Testis (tissue), 3 donors: Measurements from ENCODE around the gene HINT2. TPM values are rescaled to one million over a fixed set of nuclear protein-coding genes. Genes with fewer than 3 reads are reported as not detected.

Source experiments
- DNase-seq: peaks from one replicate; pipeline ENCODE4 v3.0.0-alpha.2; 2019
- H3K27ac ChIP-seq, 2 donors: fragments of 200-600 bp; sonication (generic); one replicate each; pipeline ENCODE4 v1.5.1; 2019
- H3K27me3 ChIP-seq: fragments of 200-600 bp; sonication (generic); one replicate; pipeline ENCODE4 v1.5.1; 2019
- H3K36me3 ChIP-seq: fragments of 200-600 bp; sonication (generic); one replicate; pipeline ENCODE4 v1.5.1; 2017; ENCODE audit warnings: low read depth; ENCODE audit errors: missing control alignments
- H3K4me1 ChIP-seq: fragments of 200-600 bp; sonication (generic); one replicate; pipeline ENCODE4 v1.5.1; 2019
- H3K4me3 ChIP-seq, 2 donors: fragments of 200-600 bp; sonication (generic); one replicate each; pipeline ENCODE4 v1.5.1; 2017 to 2019
- H3K9me3 ChIP-seq: fragments of 200-600 bp; sonication (generic); one replicate; pipeline ENCODE4 v1.5.1; 2017
- POLR2A ChIP-seq: fragments of 450-650 bp; IDR thresholded peaks from one replicate; pipeline ENCODE4 v1.6.1; 2017; ENCODE audit warnings: antibody characterized with exemption, mild to moderate bottlenecking, moderate library complexity
- WGBS, 2 donors: methylation state at CpG; one replicate each; pipeline ENCODE4 v1.1.5; 2018; 5-methylcytosine and 5-hydroxymethylcytosine counted together
- intact Hi-C: fragments of 100-400 bp; cut with DNase I; formaldehyde crosslinking; loops from one replicate; pipeline ENCODE4 v1.15.1; 2023; ENCODE audit warnings: low total_unique reads
- polyA plus RNA-seq: library from polyadenylated mRNA; stranded (reverse); fragments of 350-450 nt; fragmentation: Illumina TruSeq; extraction: RNeasy Lipid Tissue Mini Kit (QIAGEN cat#74804); gene quantifications from one replicate; pipeline ENCODE4 v1.2.3, GENCODE V29; 2014; ENCODE audit warnings: low read depth, low replicate concordance; ENCODE audit not compliant: insufficient read depth
- total RNA-seq, 2 donors: library from RNA; depleted of rRNA; stranded (reverse); fragments of >200 nt; gene quantifications; one replicate each; pipeline ENCODE4 v1.2.3, GENCODE V29; 2016
- TF ChIP-seq, protein P1 (sequence below), 3 experiments: fragments of 450-650 bp in 2 of 3; fragments of 200-600 bp in 1 of 3; sonication (generic) in 1 of 3; IDR thresholded peaks; one replicate each; pipeline ENCODE4 v1.5.1; 2016 to 2019; ENCODE audit warnings: antibody characterized with exemption in 3 of 3, mild to moderate bottlenecking in 2 of 3, moderate library complexity in 1 of 3

HINT2 gene
- total and polyA plus RNA-seq, 3 donors from 2014 or later, result 36.1 to 55.1 (median 36.9) TPM

DNA sequence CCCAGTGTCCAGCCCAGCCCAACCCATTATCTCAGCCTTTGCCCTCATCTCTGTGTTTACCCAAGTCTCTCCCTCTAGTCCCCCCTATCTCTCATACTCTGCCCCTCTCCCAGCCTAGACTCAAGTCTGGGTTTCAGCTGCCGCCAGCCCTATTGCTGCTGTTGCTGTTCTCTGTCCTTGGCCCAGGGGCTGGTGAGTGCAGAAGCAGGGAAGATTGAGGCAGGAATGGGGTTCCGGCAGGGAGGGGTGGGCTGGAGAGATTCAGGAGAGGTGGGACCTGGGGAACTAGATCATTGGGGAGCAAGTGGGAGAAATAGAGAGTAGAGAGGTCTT is 14.9 kb upstream of the HINT2 start:
- no peaks in the 10 kb centered on the region for H3K36me3 ChIP-seq
- H3K27me3 ChIP-seq, result no peaks in the 10 kb centered on the region
- TF ChIP-seq, protein P1, sequence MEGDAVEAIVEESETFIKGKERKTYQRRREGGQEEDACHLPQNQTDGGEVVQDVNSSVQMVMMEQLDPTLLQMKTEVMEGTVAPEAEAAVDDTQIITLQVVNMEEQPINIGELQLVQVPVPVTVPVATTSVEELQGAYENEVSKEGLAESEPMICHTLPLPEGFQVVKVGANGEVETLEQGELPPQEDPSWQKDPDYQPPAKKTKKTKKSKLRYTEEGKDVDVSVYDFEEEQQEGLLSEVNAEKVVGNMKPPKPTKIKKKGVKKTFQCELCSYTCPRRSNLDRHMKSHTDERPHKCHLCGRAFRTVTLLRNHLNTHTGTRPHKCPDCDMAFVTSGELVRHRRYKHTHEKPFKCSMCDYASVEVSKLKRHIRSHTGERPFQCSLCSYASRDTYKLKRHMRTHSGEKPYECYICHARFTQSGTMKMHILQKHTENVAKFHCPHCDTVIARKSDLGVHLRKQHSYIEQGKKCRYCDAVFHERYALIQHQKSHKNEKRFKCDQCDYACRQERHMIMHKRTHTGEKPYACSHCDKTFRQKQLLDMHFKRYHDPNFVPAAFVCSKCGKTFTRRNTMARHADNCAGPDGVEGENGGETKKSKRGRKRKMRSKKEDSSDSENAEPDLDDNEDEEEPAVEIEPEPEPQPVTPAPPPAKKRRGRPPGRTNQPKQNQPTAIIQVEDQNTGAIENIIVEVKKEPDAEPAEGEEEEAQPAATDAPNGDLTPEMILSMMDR (IDR thresholded peaks at IDR 0.05), result no peak
- no peak for TF ChIP-seq POLR2A
- intact Hi-C loops, result no loop called here
- peak overlapping the region; percentile 83 to 97 for H3K27ac ChIP-seq
- no peak for DNase-seq
- no peaks in the 10 kb centered on the region for H3K9me3 ChIP-seq
- H3K4me1 ChIP-seq, result peaks cover 26% of the 10 kb centered on the region
- peak overlapping the region; percentile 82 to 86 for H3K4me3 ChIP-seq
- WGBS, 2 donors, result 26 to 29% methylated on average over 2 of the region's 2 CpGs

DNA sequence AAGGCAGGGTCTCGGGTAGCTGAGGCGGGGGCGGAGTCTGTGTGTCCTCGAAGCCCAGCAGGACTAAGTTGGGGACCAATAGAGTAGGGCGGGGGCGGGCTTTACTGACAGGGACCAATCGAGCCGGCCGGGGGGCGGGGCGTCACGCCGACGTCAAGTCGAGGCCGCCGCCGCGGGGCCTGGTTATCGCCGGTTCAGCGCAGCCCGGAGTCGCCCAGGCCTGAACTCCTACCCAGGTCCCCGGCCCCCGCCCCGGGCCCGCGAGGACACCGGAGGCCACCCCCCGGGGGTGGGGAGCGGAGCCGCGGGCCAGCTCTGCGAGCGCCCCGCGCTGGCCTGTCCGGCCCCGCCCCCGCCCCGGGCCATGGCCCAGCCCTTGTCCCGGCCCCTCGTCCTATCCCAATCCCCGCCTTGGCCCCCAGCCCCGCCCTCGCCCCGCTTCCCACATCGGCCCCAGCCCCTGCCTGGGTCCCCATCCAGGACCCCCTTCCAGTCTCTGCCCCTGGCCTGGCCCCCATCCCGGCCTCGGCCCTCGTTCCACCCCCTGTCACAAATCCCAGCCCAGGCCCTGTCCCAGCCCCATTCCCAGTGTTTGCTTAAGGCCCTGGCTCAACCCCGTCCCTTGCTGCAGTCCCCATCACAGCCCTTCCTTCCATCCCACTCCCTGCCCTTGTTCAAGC is 14.4 kb upstream of the HINT2 start, which contains the start of gene TMEM8B:
Gene TMEM8B, plus strand, starts transcription at position 145 of the 680 bp plus-strand sequence. Its CDS starts 220 bp downstream, at position 365.
- Histone ChIP-seq H3K9me3 (no peaks in the 10 kb centered on the region), H3K36me3 (no peaks in the 10 kb centered on the region), H3K4me3 (peak within 1 kb of the TSS; percentile 82 to 86), H3K4me1 (peaks cover 24% of the 10 kb centered on the region), H3K27me3 (no peaks in the 10 kb centered on the region), H3K27ac (peak within 1 kb of the TSS; percentile 83 to 97)
- peak; percentile 100 for DNase-seq
- WGBS, 2 donors, result 0 to 1% methylated on average over 2 to 44 of the region's 53 CpGs
- TF ChIP-seq POLR2A, result peak; percentile 12
- TF ChIP-seq, protein P1 (IDR thresholded peaks at IDR 0.05), result no peak
- intact Hi-C loops, result no loop called here

DNA sequence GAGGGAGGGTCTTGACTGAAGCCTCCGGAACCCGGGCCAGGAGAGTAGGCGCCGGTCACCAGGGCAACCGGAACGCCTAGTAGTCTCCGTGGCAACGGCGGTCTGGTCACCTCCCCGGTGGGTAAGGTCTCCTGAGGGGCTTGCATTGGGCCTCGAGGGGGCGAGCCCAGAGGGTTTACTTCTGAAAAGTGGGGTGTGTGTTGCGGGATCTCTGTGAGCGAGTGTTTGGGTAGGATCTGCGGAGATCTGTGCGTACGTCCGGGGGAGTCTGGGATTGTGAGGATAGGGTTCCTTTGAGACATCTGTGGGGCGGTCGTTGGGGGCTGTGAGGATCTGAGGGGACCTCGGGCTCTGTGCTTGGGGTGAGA is 13.9 kb upstream of the HINT2 start, which contains the start of gene FAM221B:
Gene FAM221B, minus strand, starts transcription at position 17 of the 368 bp plus-strand sequence. CDS start 2,571 bp downstream, outside the sequence.
- peak; percentile 66 for DNase-seq
- Histone ChIP-seq H3K27ac (peak within 1 kb of the TSS; percentile 83 to 97), H3K9me3 (no peaks in the 10 kb centered on the region), H3K4me1 (peaks cover 20% of the 10 kb centered on the region), H3K4me3 (peak within 1 kb of the TSS; percentile 82 to 86), H3K36me3 (no peaks in the 10 kb centered on the region), H3K27me3 (no peaks in the 10 kb centered on the region)
- intact Hi-C loops, result no loop called here
- WGBS, 2 donors, result 0 to 4% methylated on average over 10 to 21 of the region's 21 CpGs
- no peak for TF ChIP-seq POLR2A
- TF ChIP-seq, protein P1 (IDR thresholded peaks at IDR 0.05), result no peak

DNA sequence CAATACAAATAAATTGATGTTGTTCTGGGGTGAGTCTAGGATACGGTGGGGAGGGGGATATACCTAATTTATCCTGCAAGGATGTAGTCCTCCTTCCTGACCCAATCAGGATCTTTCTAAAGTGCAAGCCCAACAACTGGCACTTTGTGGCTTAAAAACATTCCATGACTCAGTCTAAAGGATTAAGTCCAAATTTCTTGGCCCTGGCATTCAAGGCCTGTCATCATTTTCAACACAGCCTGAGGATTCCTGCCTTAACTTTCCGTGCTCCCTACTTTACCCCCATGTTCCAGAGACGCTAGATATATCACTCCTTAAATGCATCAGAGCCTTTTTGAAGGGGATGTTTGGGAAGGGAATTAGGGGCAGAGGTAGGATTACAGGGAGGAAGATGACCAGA is 12.6 kb upstream of the HINT2 start:
- Histone ChIP-seq H3K27ac (no peak overlapping the region), H3K27me3 (no peaks in the 10 kb centered on the region), H3K4me1 (peaks cover 12% of the 10 kb centered on the region), H3K36me3 (no peaks in the 10 kb centered on the region), H3K9me3 (no peaks in the 10 kb centered on the region), H3K4me3 (no peak overlapping the region)
- intact Hi-C loops, result no loop called here
- WGBS, 2 donors, result 93 to 94% methylated on average over 3 of the region's 3 CpGs
- DNase-seq, result no peak
- TF ChIP-seq POLR2A, result no peak
- TF ChIP-seq, protein P1 (IDR thresholded peaks at IDR 0.05), result no peak
